ENCODE measurements around the gene INSR. TPM values are rescaled to one million over a fixed set of nuclear protein-coding genes. Genes with fewer than 3 reads are reported as not detected.
A peak's percentile ranks its signal among the peaks of the same experiment; 100 is the strongest.
"Not testable (repeated sequence)": the region's sequence is repeated elsewhere in the genome, so short reads cannot be mapped to it uniquely, and the experiment has no call there.

Gene INSR
- total RNA-seq, 4 donors from 2014 or later, result 134 to 252 (median 164) TPM

DNA sequence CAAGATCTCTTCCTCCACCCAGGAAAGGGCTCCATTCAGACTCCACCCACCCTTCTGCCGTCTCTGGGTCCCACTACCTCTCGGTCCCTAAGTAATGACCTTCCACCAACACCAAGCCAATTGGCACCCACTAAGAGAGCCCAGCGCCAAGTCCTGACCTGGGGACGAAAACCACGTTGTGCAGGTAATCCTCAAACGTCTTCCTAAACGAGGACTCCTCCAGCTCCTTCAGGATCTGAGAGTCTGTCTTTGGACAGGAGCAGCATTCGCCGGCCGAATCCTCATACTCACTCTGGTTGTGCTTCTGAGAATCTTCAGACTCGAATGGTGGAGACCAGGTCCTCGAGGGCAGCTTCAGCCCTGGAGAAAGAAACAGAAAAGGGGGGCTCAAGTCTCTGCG is 141.6 kb downstream of the INSR start:
- Histone ChIP-seq H3K4me3 (no peak overlapping the region), H3K36me3 (peaks cover 0 to 9% (median 3%) of the 10 kb centered on the region in 4 donors), H3K27me3 (no peaks in the 10 kb centered on the region), H3K4me1 (no peaks in the 10 kb centered on the region), H3K27ac (no peak overlapping the region), H3K9me3 (no peaks in the 10 kb centered on the region)
- 75 to 78% methylated on average over 2 to 13 of the region's 13 CpGs for WGBS, 2 donors (ENCODE audit: low coverage in 1 of 2)
- intact Hi-C loops (cut with DNase I; ENCODE audit: low total_unique reads) (no loop called here), in situ Hi-C loops (cut with MboI; ENCODE audit: low pct_ligation_motif_present in 1 of 4, low pct_unique_long_range_greater_than_20kb in 1 of 4, low sequenced_read_pairs in 3 of 4) (no loop called here)
- TF ChIP-seq POLR2A (IDR thresholded peaks at IDR 0.05) (no peak), EP300 (IDR thresholded peaks at IDR 0.05; ENCODE audit: low read depth) (no peak), POLR2AphosphoS5 (IDR thresholded peaks at IDR 0.05) (no peak)
- TF ChIP-seq, protein P1, sequence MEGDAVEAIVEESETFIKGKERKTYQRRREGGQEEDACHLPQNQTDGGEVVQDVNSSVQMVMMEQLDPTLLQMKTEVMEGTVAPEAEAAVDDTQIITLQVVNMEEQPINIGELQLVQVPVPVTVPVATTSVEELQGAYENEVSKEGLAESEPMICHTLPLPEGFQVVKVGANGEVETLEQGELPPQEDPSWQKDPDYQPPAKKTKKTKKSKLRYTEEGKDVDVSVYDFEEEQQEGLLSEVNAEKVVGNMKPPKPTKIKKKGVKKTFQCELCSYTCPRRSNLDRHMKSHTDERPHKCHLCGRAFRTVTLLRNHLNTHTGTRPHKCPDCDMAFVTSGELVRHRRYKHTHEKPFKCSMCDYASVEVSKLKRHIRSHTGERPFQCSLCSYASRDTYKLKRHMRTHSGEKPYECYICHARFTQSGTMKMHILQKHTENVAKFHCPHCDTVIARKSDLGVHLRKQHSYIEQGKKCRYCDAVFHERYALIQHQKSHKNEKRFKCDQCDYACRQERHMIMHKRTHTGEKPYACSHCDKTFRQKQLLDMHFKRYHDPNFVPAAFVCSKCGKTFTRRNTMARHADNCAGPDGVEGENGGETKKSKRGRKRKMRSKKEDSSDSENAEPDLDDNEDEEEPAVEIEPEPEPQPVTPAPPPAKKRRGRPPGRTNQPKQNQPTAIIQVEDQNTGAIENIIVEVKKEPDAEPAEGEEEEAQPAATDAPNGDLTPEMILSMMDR (IDR thresholded peaks at IDR 0.05), result no peak
- DNase-seq, result no peak

DNA sequence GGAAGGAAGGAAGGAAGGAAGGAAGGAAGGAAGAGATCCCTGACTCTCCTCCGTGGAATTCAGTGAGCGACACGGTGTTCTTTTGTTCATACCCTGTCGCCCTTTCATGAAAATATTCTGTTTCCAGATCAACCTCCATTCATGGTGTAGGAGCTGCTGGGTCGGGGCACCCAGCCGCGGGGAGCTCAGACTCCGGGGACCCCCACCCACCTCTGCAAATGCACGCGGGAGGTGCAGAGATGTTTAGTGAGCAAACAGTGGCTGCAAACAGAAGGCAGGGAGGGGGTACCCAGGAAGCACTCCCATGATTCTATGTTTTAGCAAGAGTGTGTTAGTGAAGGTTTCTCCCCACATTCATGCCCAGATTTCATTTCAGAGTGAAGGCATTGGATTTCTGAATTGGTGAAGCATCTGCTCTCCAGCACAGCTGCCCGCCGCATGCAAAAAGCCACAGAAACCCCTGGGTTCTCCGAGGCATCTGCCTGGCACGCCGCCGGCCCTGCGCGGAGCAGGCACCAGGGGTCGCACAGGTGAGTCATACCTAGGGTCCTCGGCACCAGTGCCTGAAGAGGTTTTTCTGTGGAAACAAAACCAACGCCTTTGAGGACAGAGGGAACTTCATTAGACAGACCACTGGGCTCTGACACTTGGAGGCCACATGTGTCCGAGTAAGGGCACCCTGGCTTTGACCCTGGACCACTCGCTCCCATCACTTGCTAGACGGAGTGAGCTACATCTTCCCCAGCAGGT is 144.1 kb downstream of the INSR start:
- peaks cover 0 to 4% (median 0%) of the 10 kb centered on the region in 4 donors for H3K4me1 ChIP-seq
- TF ChIP-seq POLR2A (IDR thresholded peaks at IDR 0.05) (no peak), POLR2AphosphoS5 (IDR thresholded peaks at IDR 0.05) (no peak), EP300 (IDR thresholded peaks at IDR 0.05; ENCODE audit: low read depth) (no peak)
- TF ChIP-seq, protein P1 (IDR thresholded peaks at IDR 0.05), result no peak

DNA sequence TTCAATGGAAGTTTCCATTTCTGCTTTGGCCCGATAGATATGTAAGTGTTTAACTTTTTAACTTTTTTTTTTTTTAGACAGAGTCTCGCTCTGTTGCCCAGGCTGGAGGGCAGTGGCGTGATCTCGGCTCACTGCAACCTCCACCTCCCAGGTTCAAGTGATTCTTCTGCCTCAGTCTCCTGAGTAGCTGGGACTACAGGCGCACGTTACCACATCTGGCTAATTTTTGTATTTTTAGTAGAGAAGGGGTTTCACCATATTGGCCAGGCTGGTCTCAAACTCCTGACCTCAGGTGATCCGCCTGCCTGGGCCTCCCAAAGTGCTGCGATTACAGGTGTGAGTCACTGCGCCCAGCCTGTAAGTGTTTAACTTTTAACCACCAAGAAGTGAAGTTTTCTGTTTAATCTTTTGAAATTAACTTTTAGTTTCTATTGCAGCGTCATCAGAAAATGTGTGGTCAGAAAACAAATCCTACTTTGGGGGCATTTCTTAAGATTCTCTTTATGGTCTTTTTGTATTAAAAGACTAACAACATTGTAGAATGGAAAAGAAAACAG is 147.0 kb downstream of the INSR start:
- H3K4me1 ChIP-seq; H3K27ac ChIP-seq; in situ Hi-C loops (cut with MboI; ENCODE audit: low pct_ligation_motif_present in 1 of 4, low pct_unique_long_range_greater_than_20kb in 1 of 4, low sequenced_read_pairs in 3 of 4); H3K27me3 ChIP-seq; H3K9me3 ChIP-seq; H3K4me3 ChIP-seq; DNase-seq: not testable (repeated sequence)
- intact Hi-C loops (cut with DNase I; ENCODE audit: low total_unique reads), result loop anchor here (5.0 kb wide), 2 partner anchors 50 to 190 kb away; no protein-coding TSS in a partner anchor
- 81 to 96% methylated on average over 4 to 10 of the region's 10 CpGs for WGBS, 2 donors (ENCODE audit: low coverage in 1 of 2)
- peaks cover 0 to 19% (median 9%) of the 10 kb centered on the region in 4 donors for H3K36me3 ChIP-seq

More for the DNA sequence above, 144.1 kb downstream of the INSR start:
- H3K36me3 ChIP-seq, result peaks cover 0 to 12% (median 4%) of the 10 kb centered on the region in 4 donors
- no peaks in the 10 kb centered on the region for H3K27me3 ChIP-seq
- peaks cover 0 to 3% of the 10 kb centered on the region in 2 donors for H3K9me3 ChIP-seq
- intact Hi-C loops (cut with DNase I; ENCODE audit: low total_unique reads) (loop anchor here (5.0 kb wide), 2 partner anchors 47 to 187 kb away; no protein-coding TSS in a partner anchor), in situ Hi-C loops (cut with MboI; ENCODE audit: low pct_ligation_motif_present in 1 of 4, low pct_unique_long_range_greater_than_20kb in 1 of 4, low sequenced_read_pairs in 3 of 4) (no loop called here)
- H3K27ac ChIP-seq, result no peak overlapping the region
- no peak overlapping the region for H3K4me3 ChIP-seq
- DNase-seq, result no peak
- WGBS, 2 donors (ENCODE audit: low coverage in 1 of 2), result 60 to 76% methylated on average over 2 to 21 of the region's 24 CpGs

DNA sequence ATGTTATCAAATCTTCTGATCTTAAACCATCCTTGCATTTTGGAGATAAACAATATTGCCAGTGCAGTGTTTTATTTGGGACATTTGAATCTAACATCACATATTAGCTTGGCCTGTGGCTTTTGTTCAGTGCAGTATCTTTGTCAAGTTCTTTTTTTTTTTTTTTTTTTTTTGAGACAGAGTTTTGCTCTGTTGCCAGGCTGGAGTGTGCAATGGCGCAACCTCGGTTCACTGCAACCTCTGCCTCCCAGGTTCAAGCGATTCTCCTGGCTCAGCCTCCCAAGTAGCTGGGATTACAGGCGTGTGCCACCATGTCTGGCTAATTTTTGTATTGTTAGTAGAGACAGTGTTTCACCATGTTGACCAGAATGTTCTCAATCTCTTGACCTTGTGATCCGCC is 148.1 kb downstream of the INSR start:
- H3K36me3 ChIP-seq, result peaks cover 0 to 30% (median 14%) of the 10 kb centered on the region in 4 donors
- 87 to 95% methylated on average over 3 to 5 of the region's 5 CpGs for WGBS, 2 donors (ENCODE audit: low coverage in 1 of 2)
- in situ Hi-C loops (cut with MboI; ENCODE audit: low pct_ligation_motif_present in 1 of 4, low pct_unique_long_range_greater_than_20kb in 1 of 4, low sequenced_read_pairs in 3 of 4); H3K4me1 ChIP-seq; H3K9me3 ChIP-seq; H3K4me3 ChIP-seq; DNase-seq; H3K27me3 ChIP-seq: not testable (repeated sequence)
- peak overlapping the region in 3 of 4 donors; percentile 13 to 36 (median 26) for H3K27ac ChIP-seq
- intact Hi-C loops (cut with DNase I; ENCODE audit: low total_unique reads), result loop anchor here (5.0 kb wide), 2 partner anchors 51 to 191 kb away; no protein-coding TSS in a partner anchor

DNA sequence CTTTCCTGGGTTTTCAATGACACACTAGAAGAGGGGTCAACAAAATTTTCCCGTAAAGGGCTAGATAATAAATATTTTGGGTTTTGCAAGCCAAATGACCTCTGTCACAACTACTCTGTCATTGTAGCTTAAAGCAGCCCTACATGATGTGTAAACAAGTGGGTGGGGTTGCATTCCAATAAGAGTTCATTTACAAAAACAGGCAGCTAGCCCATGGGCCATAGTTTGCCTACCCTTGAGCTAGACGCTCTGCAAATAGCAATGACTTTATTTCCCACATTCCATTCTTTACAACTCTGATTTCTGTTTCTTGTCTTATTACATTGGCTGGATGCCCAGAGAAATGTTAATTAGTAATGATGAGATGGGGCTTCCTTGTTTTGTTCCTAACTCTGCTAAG is 148.7 kb downstream of the INSR start:
- TF ChIP-seq EP300 (IDR thresholded peaks at IDR 0.05; ENCODE audit: low read depth) (no peak), POLR2AphosphoS5 (IDR thresholded peaks at IDR 0.05) (peak in 2 of 3 donors; percentile 33 to 63)
- H3K4me3 ChIP-seq, result no peak overlapping the region
- H3K27ac ChIP-seq, result peak overlapping the region in 3 of 4 donors; percentile 24 to 49 (median 26)
- in situ Hi-C loops (cut with MboI; ENCODE audit: low pct_ligation_motif_present in 1 of 4, low pct_unique_long_range_greater_than_20kb in 1 of 4, low sequenced_read_pairs in 3 of 4) (no loop called here), intact Hi-C loops (cut with DNase I; ENCODE audit: low total_unique reads) (loop anchor here (5.0 kb wide), 2 partner anchors 52 to 192 kb away; no protein-coding TSS in a partner anchor)
- peaks cover 0 to 6% (median 0%) of the 10 kb centered on the region in 4 donors for H3K4me1 ChIP-seq
- WGBS, 2 donors (ENCODE audit: low coverage in 1 of 2), result 11 to 47% methylated on average over 2 of the region's 2 CpGs
- H3K27me3 ChIP-seq, result no peaks in the 10 kb centered on the region
- peaks cover 0 to 36% (median 15%) of the 10 kb centered on the region in 4 donors for H3K36me3 ChIP-seq
- peak; percentile 41 for DNase-seq
- H3K9me3 ChIP-seq, result peaks cover 0 to 3% of the 10 kb centered on the region in 2 donors

Data from transverse colon (tissue), 4 donors.